Measurements from ENCODE around the gene BACH2.
"Not testable (repeated sequence)": the region's sequence is repeated elsewhere in the genome, so short reads cannot be mapped to it uniquely, and the experiment has no call there.

BACH2 gene

GRCh38 chr6:89987830-89988229, 308.8 kb downstream of the BACH2 start:
- no peak for DNase-seq (ENCODE audit: low read depth)

DNA sequence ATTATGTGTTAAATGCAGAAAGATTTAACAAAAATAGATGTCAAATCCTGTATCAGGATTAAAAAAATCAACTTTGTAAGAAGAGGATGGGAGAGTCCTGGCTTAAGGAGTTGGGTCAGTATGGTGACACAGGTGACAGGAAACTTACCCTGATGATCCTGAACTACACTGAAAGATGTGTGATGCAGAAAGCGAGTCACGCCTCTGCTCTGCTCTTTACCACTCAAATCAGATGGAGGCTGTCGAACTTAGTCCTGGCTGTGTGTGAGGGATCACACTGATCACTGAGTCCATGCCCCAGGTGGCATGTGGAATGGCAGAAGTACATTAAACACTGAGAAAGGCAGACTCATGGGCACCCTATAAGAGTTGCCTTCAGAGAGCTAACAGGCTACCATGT, 309.5 kb downstream of the BACH2 start:
- DNase-seq (ENCODE audit: low read depth): no peak

DNA sequence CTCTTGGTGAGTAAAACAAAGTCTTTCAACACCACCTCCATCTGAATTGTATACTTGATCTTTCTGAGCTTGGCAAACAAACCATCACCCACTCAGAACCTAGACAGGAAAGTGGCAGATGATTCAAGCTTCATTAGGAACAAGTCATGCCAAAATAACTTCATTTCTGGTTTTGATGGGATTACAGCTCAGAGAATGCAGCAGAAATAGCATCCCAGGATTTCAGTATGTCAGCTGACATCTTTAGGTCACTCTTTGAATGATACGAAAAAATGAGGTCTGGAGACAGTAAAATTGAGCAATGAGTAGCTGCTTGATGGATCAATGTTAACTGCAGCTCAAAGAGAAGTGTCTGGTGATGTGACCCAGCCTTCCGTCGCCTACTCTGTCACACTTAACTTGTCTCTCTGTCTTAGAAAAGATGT, 310.0 kb downstream of the BACH2 start:
- DNase-seq (ENCODE audit: low read depth): no peak

GRCh38 chr6:89985751-89986493, 310.7 kb downstream of the BACH2 start:
- no peak for DNase-seq (ENCODE audit: low read depth)

DNA sequence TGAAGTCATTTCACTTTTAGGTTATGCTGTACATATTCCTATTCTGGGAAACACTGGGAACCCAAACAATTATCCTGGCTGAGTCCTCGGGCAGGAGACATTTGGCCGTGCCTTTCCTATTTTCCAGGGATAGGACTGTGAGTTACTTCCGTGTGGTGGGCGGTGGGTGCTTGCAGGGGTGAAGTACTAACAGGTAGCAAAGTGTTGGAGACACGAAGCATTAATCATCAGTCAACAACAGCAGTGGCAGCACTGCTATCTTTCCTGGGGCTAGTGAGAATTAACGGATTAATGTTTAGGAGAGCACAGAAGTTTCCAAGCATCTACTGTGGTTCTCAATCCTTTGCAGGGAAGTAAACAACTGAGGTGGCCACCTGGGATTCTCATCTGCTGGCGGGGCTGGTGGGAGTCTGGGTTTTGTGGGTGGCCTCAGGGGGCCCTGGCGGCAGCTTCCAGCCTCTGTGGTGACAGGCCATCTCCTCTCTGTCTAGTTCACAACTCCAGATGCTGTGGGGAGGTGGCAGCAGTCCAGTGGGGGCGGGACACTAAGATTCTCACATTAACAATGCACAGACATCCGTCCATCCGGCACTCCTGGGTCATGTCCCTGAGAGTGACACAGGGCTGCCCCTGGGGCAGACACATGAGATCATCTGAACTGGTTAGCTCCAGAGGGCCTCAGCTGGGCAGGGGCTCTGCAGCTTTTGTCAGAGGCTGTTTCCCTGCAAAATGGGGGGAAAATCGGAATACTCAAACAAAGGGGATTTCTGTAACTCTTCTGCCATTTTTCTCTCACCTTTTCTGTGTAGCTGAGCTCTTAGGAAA, 311.5 kb downstream of the BACH2 start:
- no peak for DNase-seq (ENCODE audit: low read depth)

DNA sequence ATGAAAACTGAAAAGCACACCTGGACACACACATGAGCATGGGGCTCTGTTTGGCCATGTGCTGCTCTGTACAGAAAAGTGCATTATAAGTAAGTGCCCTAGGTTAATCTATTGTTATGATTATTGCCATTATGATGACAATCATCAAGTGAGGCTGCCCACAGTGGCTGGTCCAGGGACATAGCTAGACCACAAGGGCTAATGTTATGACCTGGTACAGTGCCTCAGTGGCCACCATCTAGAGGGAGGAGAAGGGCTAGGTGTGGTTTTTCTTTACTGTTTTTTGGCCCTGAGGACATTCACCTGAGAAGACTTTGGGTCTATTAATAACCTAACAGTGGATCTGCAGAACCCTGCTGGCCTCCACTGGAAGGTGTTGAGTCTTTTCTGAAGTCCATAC, 316.3 kb downstream of the BACH2 start:
- no peak for DNase-seq (ENCODE audit: low read depth)

DNA sequence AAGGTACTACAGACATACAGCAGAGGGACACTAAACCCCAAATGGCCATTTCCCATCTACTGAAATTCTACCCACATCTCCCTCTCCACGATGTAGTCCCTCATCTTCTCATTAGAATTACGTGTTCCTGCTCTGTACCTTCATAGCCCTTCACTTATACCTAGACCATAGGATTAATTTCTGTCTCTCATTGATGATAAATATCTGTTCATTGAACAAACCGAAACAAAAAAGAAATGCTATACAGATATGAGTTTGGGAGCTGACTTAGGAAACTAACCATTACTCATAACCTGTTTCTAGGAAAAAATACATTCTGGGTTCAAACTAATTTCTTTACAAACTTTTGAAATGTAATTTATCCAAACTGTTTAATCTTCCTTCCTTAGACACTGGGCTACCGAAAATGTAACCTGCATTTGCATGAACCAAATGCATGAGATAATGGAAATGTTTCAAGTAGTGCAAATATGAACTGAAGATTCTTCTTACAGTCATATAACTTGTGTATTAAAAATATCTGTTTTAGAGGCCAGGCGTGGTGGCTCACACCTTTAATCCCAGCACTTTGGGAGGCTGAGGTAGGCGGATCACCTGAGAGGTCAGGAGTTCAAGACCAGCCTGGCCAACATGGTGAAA, 317.0 kb downstream of the BACH2 start:
- DNase-seq (ENCODE audit: low read depth): no peak

DNA sequence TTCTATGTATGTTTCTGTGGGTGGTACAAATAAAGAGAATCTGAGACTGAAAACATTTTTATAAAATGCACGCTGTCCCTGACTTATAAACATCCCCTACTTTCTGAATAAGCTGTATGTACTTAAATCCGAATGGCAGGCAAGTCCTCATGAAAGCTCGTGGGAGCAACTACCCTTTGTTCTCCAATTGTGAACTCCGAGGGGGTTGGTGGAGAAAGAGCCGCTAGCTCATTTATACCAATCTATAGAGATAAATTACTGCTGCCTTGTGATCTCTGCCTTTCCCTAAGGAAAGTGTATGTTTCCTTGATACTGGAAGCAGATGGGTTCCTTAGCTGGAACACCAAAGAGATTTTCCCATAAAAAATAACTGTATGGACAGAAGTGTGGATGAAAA, 317.9 kb downstream of the BACH2 start:
- no peak for DNase-seq (ENCODE audit: low read depth)

DNA sequence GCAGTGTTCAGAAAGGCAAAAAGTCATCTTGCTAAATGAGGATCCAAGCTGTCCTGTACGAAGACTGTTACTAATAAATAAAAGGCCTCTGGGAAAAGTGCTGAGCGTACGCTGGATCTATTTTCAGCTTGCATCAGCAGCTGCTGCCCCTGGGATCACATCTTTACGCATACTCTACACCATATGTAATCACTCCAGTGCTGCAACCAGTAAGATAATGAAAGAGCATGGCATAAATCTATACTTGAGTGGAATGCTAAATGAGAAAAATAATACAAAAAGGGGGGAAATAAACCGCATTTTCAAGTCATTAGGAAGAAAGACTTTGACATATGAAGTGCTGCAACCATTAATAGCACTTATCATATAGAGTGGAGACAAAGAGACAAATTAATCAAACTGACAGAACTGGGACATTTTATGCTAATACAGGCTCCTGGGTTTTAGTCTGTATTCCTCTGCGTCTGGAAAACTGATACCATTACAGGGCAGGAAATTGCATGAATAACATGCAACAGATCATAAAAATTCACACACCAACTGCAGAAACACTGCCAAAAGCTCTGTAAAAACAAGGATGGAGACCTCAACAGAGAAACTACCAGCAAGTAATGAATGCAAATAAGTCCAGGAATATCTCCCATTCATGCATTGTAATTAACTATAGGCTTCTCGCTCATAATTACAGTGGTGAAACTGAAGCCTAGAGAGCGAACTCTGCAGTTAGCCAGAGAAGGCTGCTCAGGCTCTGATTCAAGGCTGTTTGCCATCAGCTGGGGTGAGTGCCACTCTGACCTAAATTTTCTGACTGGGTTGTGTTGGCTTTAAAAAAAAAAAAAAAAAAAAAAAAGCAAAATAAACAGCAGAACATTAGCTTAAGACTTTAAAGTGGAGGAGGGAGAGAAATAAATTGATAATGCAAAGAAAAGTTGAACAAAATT, 318.6 kb downstream of the BACH2 start:
- DNase-seq (ENCODE audit: low read depth): no peak

- no peak for DNase-seq (ENCODE audit: low read depth)
Observed at GRCh38 chr6:89976694-89977020, 320.0 kb downstream of the BACH2 start.

- no peak for DNase-seq (ENCODE audit: low read depth)
Observed at GRCh38 chr6:89975991-89976693, 320.5 kb downstream of the BACH2 start.

DNA sequence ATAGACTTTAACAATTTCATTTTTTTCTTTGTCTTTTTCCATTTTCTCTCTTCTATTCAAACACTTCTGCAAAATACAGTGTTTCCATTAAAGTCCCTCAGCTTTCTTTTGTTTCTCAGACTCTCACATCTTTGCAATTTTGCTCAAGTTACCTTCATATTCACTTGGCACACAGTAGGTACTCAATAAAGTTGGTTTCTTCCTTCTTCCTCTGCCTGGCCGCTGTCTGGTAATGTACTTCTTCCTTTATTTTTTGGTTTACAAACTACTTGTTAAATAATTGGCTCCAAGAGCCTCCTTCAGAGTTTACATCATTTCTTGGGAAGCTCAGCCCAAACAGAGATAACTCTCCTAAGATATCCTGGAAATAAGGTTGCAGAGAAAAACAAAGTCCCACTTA, 321.3 kb downstream of the BACH2 start:
- no peak for DNase-seq (ENCODE audit: low read depth)

- DNase-seq (ENCODE audit: low read depth): no peak
Observed at GRCh38 chr6:89974834-89975233, 321.8 kb downstream of the BACH2 start.

GRCh38 chr6:89972025-89972381, 324.6 kb downstream of the BACH2 start:
- DNase-seq (ENCODE audit: low read depth): no peak

GRCh38 chr6:89971338-89972024, 325.2 kb downstream of the BACH2 start:
- not testable (repeated sequence) for DNase-seq (ENCODE audit: low read depth)

GRCh38 chr6:89970609-89971337, 325.9 kb downstream of the BACH2 start:
- no peak for DNase-seq (ENCODE audit: low read depth)

DNA sequence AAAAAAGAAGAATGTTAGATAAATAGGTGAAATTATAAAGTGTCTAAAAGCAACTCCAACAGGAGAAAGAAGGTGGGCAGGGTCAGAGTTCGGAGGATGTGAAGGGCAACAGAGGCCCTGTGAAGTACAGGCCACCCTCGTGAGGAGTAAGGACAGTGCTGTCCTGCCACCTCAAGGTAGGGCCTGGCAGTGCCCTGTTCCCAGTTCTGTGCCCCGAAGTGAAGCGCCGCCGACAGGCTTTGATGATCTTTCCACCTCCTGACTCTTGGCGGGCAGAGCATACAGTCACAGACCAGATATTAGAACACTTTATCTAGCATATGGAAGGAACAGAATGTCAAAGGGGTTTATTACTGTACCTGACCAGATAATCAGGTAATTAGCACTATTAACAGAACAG, 326.6 kb downstream of the BACH2 start:
- no peak for DNase-seq (ENCODE audit: low read depth)

GRCh38 chr6:89966913-89967312, 329.7 kb downstream of the BACH2 start:
- no peak for DNase-seq (ENCODE audit: low read depth)

DNA sequence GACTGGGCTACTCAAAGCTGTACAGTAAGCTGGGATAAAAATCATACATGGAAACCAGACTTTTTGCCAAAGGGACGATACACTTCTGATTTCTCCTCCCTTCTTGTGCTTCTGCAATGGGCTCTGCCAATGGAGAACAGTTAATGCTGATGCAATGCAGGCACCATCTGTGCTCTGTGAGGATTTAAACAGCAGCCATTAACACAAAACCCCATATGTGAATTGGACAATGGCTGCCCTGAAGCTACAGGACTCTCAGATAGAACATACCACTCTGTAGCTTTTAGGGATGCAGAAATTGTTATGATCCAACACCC, 330.5 kb downstream of the BACH2 start:
- DNase-seq (ENCODE audit: low read depth): no peak

Measured in activated T-cell treated with anti-CD3 and anti-CD28 coated beads for 1 hour (primary cell).